ENCODE results near the gene CA11. TPM values are rescaled to one million over a fixed set of nuclear protein-coding genes. Genes with fewer than 3 reads are reported as not detected.

The CA11 gene
- total and polyA plus RNA-seq, 2 donors (not counting 1 experiment from before 2014, with no cell fraction given): 1.7 to 4.1 TPM

GRCh38 chr19:48676887-48677286 is 30.9 kb upstream of the CA11 start:
- Histone ChIP-seq H3K27ac (ENCODE audit: insufficient read depth, low read length) (no peak overlapping the region), H3K4me1 (ENCODE audit: control insufficient read depth, extremely low read depth, insufficient read depth, low read length) (no peaks in the 10 kb centered on the region), H3K79me2 (ENCODE audit: control insufficient read depth, insufficient read depth, low read length) (no peaks in the 10 kb centered on the region), H3K4me3 (replicated peaks in 1 of 4; ENCODE audit: control extremely low read depth in 1 of 4, insufficient read depth in 1 of 4, low read depth in 3 of 4, low read length in 4 of 4) (no peak overlapping the region), H3K4me2 (ENCODE audit: extremely low read depth, insufficient read depth, low read length) (no peak overlapping the region), H4K20me1 (ENCODE audit: control insufficient read depth, extremely low read depth, insufficient read depth, low read length) (no peaks in the 10 kb centered on the region), H3K9me3 (ENCODE audit: control insufficient read depth, insufficient read depth, low read depth, low read length) (no peaks in the 10 kb centered on the region), H2AFZ (ENCODE audit: low read length) (no peak overlapping the region), H3K9ac (ENCODE audit: insufficient read depth, low read length) (no peak overlapping the region), H3K36me3 (ENCODE audit: control insufficient read depth, insufficient read depth, low read length) (no peaks in the 10 kb centered on the region), H3K27me3 (ENCODE audit: control insufficient read depth, insufficient read depth, low read length) (no peaks in the 10 kb centered on the region)
- DNase-seq (ENCODE audit: low read depth in 2 of 2): no peak
- TF ChIP-seq CTCF (conservative IDR thresholded peaks at IDR 0.05 in 1 of 2, IDR thresholded peaks at IDR 0.05 in 1 of 2; ENCODE audit: low read depth in 1 of 2, low read length in 2 of 2): no peak
- no peak for TF ChIP-seq EZH2 (IDR thresholded peaks at IDR 0.05; ENCODE audit: low read length, missing control alignments)

GRCh38 chr19:48676487-48676886 is 30.5 kb upstream of the CA11 start:
- DNase-seq (ENCODE audit: low read depth in 2 of 2): no peak
- Histone ChIP-seq H3K4me2 (ENCODE audit: extremely low read depth, insufficient read depth, low read length) (no peak overlapping the region), H2AFZ (ENCODE audit: low read length) (no peak overlapping the region), H3K4me1 (ENCODE audit: control insufficient read depth, extremely low read depth, insufficient read depth, low read length) (no peaks in the 10 kb centered on the region), H3K79me2 (ENCODE audit: control insufficient read depth, insufficient read depth, low read length) (no peaks in the 10 kb centered on the region), H3K27ac (ENCODE audit: insufficient read depth, low read length) (no peak overlapping the region), H4K20me1 (ENCODE audit: control insufficient read depth, extremely low read depth, insufficient read depth, low read length) (no peaks in the 10 kb centered on the region), H3K27me3 (ENCODE audit: control insufficient read depth, insufficient read depth, low read length) (no peaks in the 10 kb centered on the region), H3K36me3 (ENCODE audit: control insufficient read depth, insufficient read depth, low read length) (no peaks in the 10 kb centered on the region), H3K9ac (ENCODE audit: insufficient read depth, low read length) (no peak overlapping the region), H3K4me3 (replicated peaks in 1 of 4; ENCODE audit: control extremely low read depth in 1 of 4, insufficient read depth in 1 of 4, low read depth in 3 of 4, low read length in 4 of 4) (no peak overlapping the region), H3K9me3 (ENCODE audit: control insufficient read depth, insufficient read depth, low read depth, low read length) (no peaks in the 10 kb centered on the region)
- no peak for TF ChIP-seq EZH2 (IDR thresholded peaks at IDR 0.05; ENCODE audit: low read length, missing control alignments)
- no peak for TF ChIP-seq CTCF (conservative IDR thresholded peaks at IDR 0.05 in 1 of 2, IDR thresholded peaks at IDR 0.05 in 1 of 2; ENCODE audit: low read depth in 1 of 2, low read length in 2 of 2)

GRCh38 chr19:48674921-48675824 is 29.2 kb upstream of the CA11 start:
- no peaks in the 10 kb centered on the region for H3K36me3 ChIP-seq (ENCODE audit: control insufficient read depth, insufficient read depth, low read length)
- no peaks in the 10 kb centered on the region for H4K20me1 ChIP-seq (ENCODE audit: control insufficient read depth, extremely low read depth, insufficient read depth, low read length)
- H3K4me2 ChIP-seq (ENCODE audit: extremely low read depth, insufficient read depth, low read length): no peak overlapping the region
- H3K27me3 ChIP-seq (ENCODE audit: control insufficient read depth, insufficient read depth, low read length): no peaks in the 10 kb centered on the region
- no peak overlapping the region for H3K27ac ChIP-seq (ENCODE audit: insufficient read depth, low read length)
- no peaks in the 10 kb centered on the region for H3K9me3 ChIP-seq (ENCODE audit: control insufficient read depth, insufficient read depth, low read depth, low read length)
- TF ChIP-seq CTCF (conservative IDR thresholded peaks at IDR 0.05 in 1 of 2, IDR thresholded peaks at IDR 0.05 in 1 of 2; ENCODE audit: low read depth in 1 of 2, low read length in 2 of 2) (peak; percentile 71 to 86), EZH2 (IDR thresholded peaks at IDR 0.05; ENCODE audit: low read length, missing control alignments) (no peak)
- no peak overlapping the region for H3K4me3 ChIP-seq (replicated peaks in 1 of 4; ENCODE audit: control extremely low read depth in 1 of 4, insufficient read depth in 1 of 4, low read depth in 3 of 4, low read length in 4 of 4)
- peak; percentile 59 to 81 for DNase-seq (ENCODE audit: low read depth in 2 of 2)
- H3K4me1 ChIP-seq (ENCODE audit: control insufficient read depth, extremely low read depth, insufficient read depth, low read length): no peaks in the 10 kb centered on the region
- peak overlapping the region; percentile 42 for H3K9ac ChIP-seq (ENCODE audit: insufficient read depth, low read length)
- peak overlapping the region; percentile 76 for H2AFZ ChIP-seq (ENCODE audit: low read length)
- no peaks in the 10 kb centered on the region for H3K79me2 ChIP-seq (ENCODE audit: control insufficient read depth, insufficient read depth, low read length)
